ENCODE data around the gene RCOR2. TPM values are rescaled to one million over a fixed set of nuclear protein-coding genes. Genes with fewer than 3 reads are reported as not detected.

Gene RCOR2
- total RNA-seq, 1 experiment from 2014 or later: 1.8 TPM

DNA sequence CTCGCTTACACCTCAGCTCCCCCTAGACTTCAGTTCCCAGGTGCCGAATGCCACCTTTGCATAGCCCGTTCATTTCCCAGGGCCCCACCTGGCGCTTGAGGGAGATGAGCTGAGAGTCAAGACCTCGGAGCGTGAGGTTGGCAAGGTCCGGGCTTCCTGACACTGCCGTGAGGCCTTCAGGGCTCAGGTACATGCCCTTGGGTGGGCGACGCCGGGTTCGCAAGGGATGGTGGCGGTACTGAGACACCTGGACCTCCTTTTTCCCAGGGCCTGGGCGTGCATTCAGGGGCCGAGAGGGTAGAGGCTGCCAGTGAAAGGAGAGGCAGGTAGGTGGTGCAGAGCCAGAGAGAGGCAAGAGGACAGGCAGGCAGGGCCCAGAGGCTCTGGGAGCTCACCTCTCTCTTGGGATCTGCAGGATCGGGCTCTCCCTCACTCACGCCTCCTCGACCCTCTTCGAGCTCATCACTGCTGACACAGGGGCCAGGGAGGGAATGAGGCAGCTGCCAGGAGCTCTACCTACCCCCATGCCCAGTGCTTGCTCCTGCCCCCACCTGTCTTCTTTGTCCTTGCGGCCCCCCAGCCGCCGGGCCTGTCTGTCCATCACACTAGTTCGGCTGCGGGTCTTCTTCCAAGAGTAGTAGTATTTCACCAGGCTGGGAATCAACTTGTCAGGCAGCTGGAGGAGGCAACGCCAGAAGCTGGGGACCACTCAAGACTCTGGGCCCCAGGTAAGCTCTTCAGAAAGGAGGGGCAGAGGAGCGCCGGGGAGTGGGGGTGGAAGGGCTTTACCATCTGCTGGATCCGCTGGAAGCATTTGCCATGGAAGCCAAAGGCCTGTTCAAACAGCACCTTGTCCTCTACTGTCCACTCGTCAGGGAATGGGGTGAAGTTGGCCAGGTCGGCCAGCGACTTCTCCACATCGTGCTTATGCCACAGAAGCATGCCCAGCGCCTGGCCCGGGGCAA lies 2.8 kb downstream of the RCOR2 start:
- CTCF ChIA-PET: interaction anchor here (0.6 to 1.2 kb wide), 3 partner anchors 20 to 76 kb away, joined by 3 to 7 read pairs (median 5); no protein-coding TSS in a partner anchor
- Histone ChIP-seq H3K9me3 (no peaks in the 10 kb centered on the region), H3K27me3 (replicated peaks; ENCODE audit: control insufficient read depth, insufficient read depth, low read length) (no peaks in the 10 kb centered on the region), H3K4me3 (ENCODE audit: low read depth, low read length) (no peak overlapping the region), H3K36me3 (ENCODE audit: control insufficient read depth, insufficient read depth, low read length) (no peaks in the 10 kb centered on the region), H3K4me1 (0 out of 2 replicates have a peak, but pooled peaks cover 12% of the 10 kb centered on the region)
- H3K36me3 Mint-ChIP-seq (ENCODE audit: insufficient read depth, unreplicated experiment): peaks cover 32% of the 10 kb centered on the region
- BruUV-seq (replicated peaks): no TSS peak
- no peak for DNase-seq
- H3K27me3 Mint-ChIP-seq (ENCODE audit: insufficient read depth, unreplicated experiment): no peaks in the 10 kb centered on the region
- TF ChIP-seq, protein P1, sequence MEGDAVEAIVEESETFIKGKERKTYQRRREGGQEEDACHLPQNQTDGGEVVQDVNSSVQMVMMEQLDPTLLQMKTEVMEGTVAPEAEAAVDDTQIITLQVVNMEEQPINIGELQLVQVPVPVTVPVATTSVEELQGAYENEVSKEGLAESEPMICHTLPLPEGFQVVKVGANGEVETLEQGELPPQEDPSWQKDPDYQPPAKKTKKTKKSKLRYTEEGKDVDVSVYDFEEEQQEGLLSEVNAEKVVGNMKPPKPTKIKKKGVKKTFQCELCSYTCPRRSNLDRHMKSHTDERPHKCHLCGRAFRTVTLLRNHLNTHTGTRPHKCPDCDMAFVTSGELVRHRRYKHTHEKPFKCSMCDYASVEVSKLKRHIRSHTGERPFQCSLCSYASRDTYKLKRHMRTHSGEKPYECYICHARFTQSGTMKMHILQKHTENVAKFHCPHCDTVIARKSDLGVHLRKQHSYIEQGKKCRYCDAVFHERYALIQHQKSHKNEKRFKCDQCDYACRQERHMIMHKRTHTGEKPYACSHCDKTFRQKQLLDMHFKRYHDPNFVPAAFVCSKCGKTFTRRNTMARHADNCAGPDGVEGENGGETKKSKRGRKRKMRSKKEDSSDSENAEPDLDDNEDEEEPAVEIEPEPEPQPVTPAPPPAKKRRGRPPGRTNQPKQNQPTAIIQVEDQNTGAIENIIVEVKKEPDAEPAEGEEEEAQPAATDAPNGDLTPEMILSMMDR (IDR thresholded peaks at IDR 0.05; ENCODE audit: insufficient read depth in 1 of 2, low read depth in 1 of 2, low read length in 1 of 2, severe bottlenecking in 1 of 2, unreplicated experiment in 1 of 2): no peak
- no peaks in the 10 kb centered on the region for H3K9me3 Mint-ChIP-seq (ENCODE audit: unreplicated experiment)
- H3K4me3 Mint-ChIP-seq (ENCODE audit: unreplicated experiment): no peak overlapping the region
- H3K4me1 Mint-ChIP-seq (ENCODE audit: low read depth, unreplicated experiment): no peaks in the 10 kb centered on the region
- peak overlapping the region; percentile 21 for H3K27ac Mint-ChIP-seq (ENCODE audit: unreplicated experiment)
- POLR2A ChIA-PET: no interaction called here
- intact Hi-C loops (cut with micrococcal nuclease; ENCODE audit: unreplicated experiment): no loop called here

DNA sequence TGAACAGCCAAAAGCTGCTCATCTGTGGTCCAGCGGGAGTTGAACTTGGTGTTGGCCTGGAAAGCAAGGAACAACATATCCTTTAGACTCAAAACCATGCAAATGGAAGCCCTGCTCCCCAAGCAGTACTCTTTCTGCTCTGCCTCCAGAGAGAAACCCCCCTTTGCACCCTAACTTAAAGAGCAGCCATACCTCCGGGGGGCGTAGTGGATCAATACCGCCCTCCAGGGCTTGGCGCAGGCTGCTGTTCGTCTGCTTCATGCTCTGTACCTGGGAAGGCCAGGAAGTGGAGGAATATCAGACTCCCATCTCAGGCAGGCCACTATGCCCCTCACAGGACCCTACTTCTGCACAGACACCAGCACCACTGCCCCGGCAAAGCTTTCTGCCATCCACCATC lies 4.3 kb downstream of the RCOR2 start:
- H3K4me1 Mint-ChIP-seq (ENCODE audit: low read depth, unreplicated experiment): no peaks in the 10 kb centered on the region
- BruUV-seq (replicated peaks): no TSS peak
- H3K4me3 Mint-ChIP-seq (ENCODE audit: unreplicated experiment): no peak overlapping the region
- Histone ChIP-seq H3K4me3 (ENCODE audit: low read depth, low read length) (no peak overlapping the region), H3K9me3 (no peaks in the 10 kb centered on the region), H3K36me3 (ENCODE audit: control insufficient read depth, insufficient read depth, low read length) (0 out of 2 replicates have a peak, but pooled peaks cover 1% of the 10 kb centered on the region), H3K27me3 (replicated peaks; ENCODE audit: control insufficient read depth, insufficient read depth, low read length) (no peaks in the 10 kb centered on the region), H3K4me1 (0 out of 2 replicates have a peak, but pooled peaks cover 9% of the 10 kb centered on the region)
- CTCF ChIA-PET: interaction anchor here (0.6 to 0.8 kb wide), 2 partner anchors 26 kb away, joined by 3 to 6 read pairs; partner anchors contain the start of gene NAA40
- TF ChIP-seq, protein P1 (IDR thresholded peaks at IDR 0.05; ENCODE audit: insufficient read depth in 1 of 2, low read depth in 1 of 2, low read length in 1 of 2, severe bottlenecking in 1 of 2, unreplicated experiment in 1 of 2): no peak
- DNase-seq: no peak
- no peaks in the 10 kb centered on the region for H3K9me3 Mint-ChIP-seq (ENCODE audit: unreplicated experiment)
- H3K36me3 Mint-ChIP-seq (ENCODE audit: insufficient read depth, unreplicated experiment): peaks cover 44% of the 10 kb centered on the region
- peak overlapping the region; percentile 27 for H3K27ac Mint-ChIP-seq (ENCODE audit: unreplicated experiment)
- POLR2A ChIA-PET: interaction anchor here (0.6 kb wide), 1 partner anchor 26 kb away, joined by 4 read pairs; the partner anchor contains the start of gene NAA40
- intact Hi-C loops (cut with micrococcal nuclease; ENCODE audit: unreplicated experiment): no loop called here
- no peaks in the 10 kb centered on the region for H3K27me3 Mint-ChIP-seq (ENCODE audit: insufficient read depth, unreplicated experiment)

DNA sequence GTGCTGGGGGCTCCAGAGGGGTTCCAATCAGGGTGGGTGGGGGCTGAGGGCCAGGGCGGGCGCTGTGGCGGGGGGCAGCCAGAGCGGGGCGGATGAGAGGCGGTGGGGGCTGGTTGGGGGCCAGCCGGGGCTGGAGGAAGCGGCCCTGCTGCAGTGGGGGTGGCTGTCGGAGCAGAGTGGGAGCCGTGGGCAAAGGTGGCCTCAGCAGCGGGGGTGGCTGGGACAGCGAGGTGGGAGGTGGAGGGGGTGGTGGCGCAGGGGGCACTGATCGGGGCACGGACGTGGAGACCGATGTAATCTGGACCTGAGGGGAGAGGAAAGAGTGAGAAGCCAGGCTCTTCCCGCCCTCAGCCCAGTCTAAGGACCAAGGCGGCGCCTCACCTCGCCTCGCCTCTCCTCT lies 5.1 kb downstream of the RCOR2 start:
- no peak overlapping the region for H3K4me3 Mint-ChIP-seq (ENCODE audit: unreplicated experiment)
- H3K36me3 Mint-ChIP-seq (ENCODE audit: insufficient read depth, unreplicated experiment): peaks cover 43% of the 10 kb centered on the region
- 0 out of 2 replicates have a peak, but pooled peaks cover 9% of the 10 kb centered on the region for H3K4me1 ChIP-seq
- CTCF ChIA-PET: interaction anchor here (0.8 kb wide), 1 partner anchor 26 kb away, joined by 3 read pairs; no protein-coding TSS in a partner anchor
- 0 out of 2 replicates have a peak, but pooled peaks cover 3% of the 10 kb centered on the region for H3K36me3 ChIP-seq (ENCODE audit: control insufficient read depth, insufficient read depth, low read length)
- DNase-seq: no peak
- H3K27me3 ChIP-seq (replicated peaks; ENCODE audit: control insufficient read depth, insufficient read depth, low read length): no peaks in the 10 kb centered on the region
- peak overlapping the region; percentile 27 for H3K27ac Mint-ChIP-seq (ENCODE audit: unreplicated experiment)
- no peaks in the 10 kb centered on the region for H3K9me3 Mint-ChIP-seq (ENCODE audit: unreplicated experiment)
- no peak overlapping the region for H3K4me3 ChIP-seq (ENCODE audit: low read depth, low read length)
- BruUV-seq (replicated peaks): no TSS peak
- intact Hi-C loops (cut with micrococcal nuclease; ENCODE audit: unreplicated experiment): no loop called here
- no peaks in the 10 kb centered on the region for H3K27me3 Mint-ChIP-seq (ENCODE audit: insufficient read depth, unreplicated experiment)
- H3K4me1 Mint-ChIP-seq (ENCODE audit: low read depth, unreplicated experiment): no peaks in the 10 kb centered on the region
- TF ChIP-seq, protein P1 (IDR thresholded peaks at IDR 0.05; ENCODE audit: insufficient read depth in 1 of 2, low read depth in 1 of 2, low read length in 1 of 2, severe bottlenecking in 1 of 2, unreplicated experiment in 1 of 2): no peak
- no peaks in the 10 kb centered on the region for H3K9me3 ChIP-seq
- POLR2A ChIA-PET: no interaction called here

Measured in Caco-2 (cell line).